Breast epithelium (tissue), 4 donors: ENCODE results near the gene PLPP3. TPM values are rescaled to one million over a fixed set of nuclear protein-coding genes. Genes with fewer than 3 reads are reported as not detected.
"Not testable (repeated sequence)": the region's sequence is repeated elsewhere in the genome, so short reads cannot be mapped to it uniquely, and the experiment has no call there.

Experiments used
- DNase-seq, 2 donors: peaks; one replicate each; pipeline ENCODE4 v3.0.0-alpha.2; 2019; ENCODE audit warnings: low spot score in 2 of 2
- H3K27ac ChIP-seq, 2 donors: fragments of 200-600 bp; sonication (generic) in 1 of 2; one replicate each; pipeline ENCODE4 v1.5.1; 2016 to 2019; ENCODE audit warnings: mild to moderate bottlenecking in 1 of 2
- H3K27me3 ChIP-seq, 2 donors: fragments of 200-600 bp; sonication (generic) in 1 of 2; one replicate each; pipeline versions ENCODE4 v1.5.1 to v1.6.0; 2017 to 2019; ENCODE audit warnings: control low read depth in 1 of 2, mild to moderate bottlenecking in 1 of 2
- H3K36me3 ChIP-seq: fragments of 200-600 bp; one replicate; pipeline ENCODE4 v1.5.1; 2019
- H3K4me1 ChIP-seq, 2 donors: fragments of 200-600 bp; sonication (generic); one replicate each; pipeline ENCODE4 v1.5.1; 2016 to 2019; ENCODE audit warnings: control low read depth in 1 of 2
- H3K4me3 ChIP-seq, 3 donors: fragments of 200-600 bp; sonication (generic); 1 replicate in 2 of 3; 2 replicates in 1 of 3; pipeline ENCODE4 v1.5.1; 2016 to 2019; ENCODE audit warnings: mild to moderate bottlenecking in 3 of 3, moderate library complexity in 2 of 3
- H3K9me3 ChIP-seq, 2 donors: fragments of 200-600 bp; sonication (generic) in 1 of 2; one replicate each; pipeline ENCODE4 v1.5.1; 2016 to 2019; ENCODE audit warnings: control low read depth in 1 of 2
- CTCF ChIP-seq, 3 donors: fragments of 450-650 bp; IDR thresholded peaks; one replicate each; pipeline ENCODE4 v1.5.1; 2016 to 2017; ENCODE audit warnings: antibody characterized with exemption in 3 of 3, mild to moderate bottlenecking in 3 of 3, moderate library complexity in 3 of 3
- POLR2A ChIP-seq: fragments of 450-650 bp; IDR thresholded peaks from one replicate; pipeline ENCODE4 v1.6.1; 2016; ENCODE audit warnings: antibody characterized with exemption, mild to moderate bottlenecking, moderate library complexity
- POLR2AphosphoS5 ChIP-seq, 3 donors: sonication (generic); formaldehyde crosslinking; IDR thresholded peaks; one replicate each; pipeline ENCODE4 v1.6.1; 2017; ENCODE audit warnings: antibody characterized with exemption in 3 of 3
- intact Hi-C: fragments of 100-400 bp; cut with DNase I; formaldehyde crosslinking; loops from one replicate; pipeline ENCODE4 v1.15.1; 2023; ENCODE audit warnings: low total_unique reads
- total RNA-seq, 3 donors: library from RNA; depleted of rRNA; stranded (reverse); fragments of >200 nt; gene quantifications; one replicate each; pipeline ENCODE4 v1.1.0, GENCODE V29; 2016

The PLPP3 gene
- total RNA-seq, 3 donors from 2014 or later = 122 to 275 (median 127) TPM

DNA sequence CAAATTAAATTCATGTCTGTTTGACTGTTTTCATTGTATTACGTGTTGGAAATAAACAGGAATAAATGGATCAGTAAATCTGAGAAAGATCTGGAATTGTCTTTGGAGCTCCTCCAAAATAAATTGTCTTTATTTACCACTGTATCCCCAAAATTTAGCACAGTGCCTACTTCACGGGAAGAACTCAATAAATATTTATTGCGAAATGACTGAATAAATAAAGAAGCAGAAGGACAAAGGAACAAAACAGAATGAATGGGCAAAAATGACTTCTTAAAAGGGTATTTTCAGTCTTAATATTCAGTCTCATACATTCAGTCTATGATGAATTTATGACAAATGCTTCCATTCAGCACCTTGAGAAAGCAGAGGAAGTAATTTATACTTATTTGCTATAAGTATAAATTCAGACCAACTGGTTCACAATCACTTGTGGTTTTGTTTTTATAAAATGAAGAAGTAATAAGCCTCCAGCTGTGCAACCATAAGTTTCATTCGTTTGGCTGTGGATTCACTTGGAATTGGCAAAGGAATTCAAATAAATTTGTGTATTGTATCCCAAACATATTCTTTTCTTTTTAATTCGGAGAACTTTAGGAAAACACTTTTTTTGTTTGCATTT is 46.6 kb upstream of the PLPP3 start:
- no peaks in the 10 kb centered on the region for H3K36me3 ChIP-seq
- H3K4me1 ChIP-seq = no peaks in the 10 kb centered on the region
- no peak overlapping the region for H3K27ac ChIP-seq
- TF ChIP-seq POLR2A (no peak), CTCF (IDR thresholded peaks at IDR 0.05) (no peak), POLR2AphosphoS5 (IDR thresholded peaks at IDR 0.05) (no peak)
- H3K27me3 ChIP-seq = no peaks in the 10 kb centered on the region
- H3K9me3 ChIP-seq = no peaks in the 10 kb centered on the region
- intact Hi-C loops = no loop called here
- H3K4me3 ChIP-seq = no peak overlapping the region
- no peak for DNase-seq

- no peaks in the 10 kb centered on the region for H3K27me3 ChIP-seq
- no peak overlapping the region for H3K4me3 ChIP-seq
- TF ChIP-seq POLR2A = no peak
- no peak for TF ChIP-seq POLR2AphosphoS5 (IDR thresholded peaks at IDR 0.05)
- intact Hi-C loops = loop anchor here (2.0 kb wide), 1 partner anchor 72 kb away; no protein-coding TSS in a partner anchor
- no peaks in the 10 kb centered on the region for H3K9me3 ChIP-seq
- H3K27ac ChIP-seq = no peak overlapping the region
- H3K4me1 ChIP-seq = no peaks in the 10 kb centered on the region
- H3K36me3 ChIP-seq = no peaks in the 10 kb centered on the region
- no peak for DNase-seq
These were observed 37.8 kb upstream of the PLPP3 start for GRCh38 chr1:56617141-56617540.

GRCh38 chr1:56610770-56611169 is 31.4 kb upstream of the PLPP3 start:
- H3K4me3 ChIP-seq, H3K4me1 ChIP-seq, H3K27ac ChIP-seq, H3K36me3 ChIP-seq, H3K27me3 ChIP-seq, DNase-seq, intact Hi-C loops: not testable (repeated sequence)
- H3K9me3 ChIP-seq = peaks cover 11% of the 10 kb centered on the region in 2 donors

DNA sequence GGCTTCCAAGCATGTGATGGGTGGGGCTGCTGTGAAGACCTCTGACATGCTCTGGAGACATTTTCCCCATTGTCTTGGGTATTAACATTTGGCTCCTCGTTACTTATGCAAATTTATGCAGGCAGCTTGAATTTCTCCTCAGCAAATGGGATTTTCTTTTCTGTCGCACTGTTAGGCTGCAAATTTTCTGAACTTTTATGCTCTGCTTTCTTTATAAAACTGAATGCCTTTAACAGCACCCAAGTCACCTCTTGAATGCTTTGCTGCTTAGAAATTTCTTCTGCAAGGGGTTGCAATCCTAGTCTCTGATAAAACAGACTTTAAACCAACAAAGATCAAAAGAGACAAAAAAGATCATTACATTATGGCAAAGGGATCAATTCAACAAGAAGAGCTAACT is 30.7 kb upstream of the PLPP3 start:
- H3K4me3 ChIP-seq, H3K36me3 ChIP-seq, H3K27ac ChIP-seq, DNase-seq, H3K27me3 ChIP-seq, H3K4me1 ChIP-seq, intact Hi-C loops: not testable (repeated sequence)
- H3K9me3 ChIP-seq = peaks cover 11% of the 10 kb centered on the region in 2 donors

DNA sequence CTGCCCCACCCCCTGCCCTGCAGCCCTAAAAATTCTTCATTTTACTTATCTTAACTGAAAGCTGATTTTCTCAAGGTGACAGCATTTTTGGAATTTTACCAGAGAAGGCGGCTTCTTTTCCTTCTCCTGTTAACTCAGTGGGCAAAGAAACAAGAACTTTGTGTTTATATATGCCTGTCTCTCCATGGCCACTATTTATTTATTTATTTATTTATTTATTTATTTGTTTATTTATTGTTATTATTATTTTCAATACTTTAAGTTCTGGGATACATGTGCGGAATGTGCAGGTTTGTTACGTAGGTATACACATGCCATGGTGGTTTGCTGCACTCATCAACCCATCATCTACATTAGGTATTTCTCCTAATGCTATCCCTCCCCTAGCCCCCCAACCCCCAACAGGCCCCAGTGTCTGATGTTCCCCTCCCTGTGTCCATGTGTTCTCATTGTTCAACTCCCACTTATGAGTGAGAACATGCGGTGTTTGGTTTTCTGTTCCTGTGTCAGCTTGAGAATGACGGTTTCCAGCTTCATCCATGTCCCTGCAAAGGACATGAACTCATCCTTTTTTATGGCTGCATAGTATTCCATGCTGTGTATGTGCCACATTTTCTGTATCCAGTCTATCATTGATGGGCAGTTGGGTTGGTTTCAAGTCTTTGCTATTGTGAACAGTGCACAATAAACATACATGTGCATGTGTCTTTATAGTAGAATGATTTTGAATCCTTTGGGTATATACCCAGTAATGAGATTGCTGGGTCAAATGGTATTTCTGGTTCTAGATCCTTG is 16.2 kb upstream of the PLPP3 start:
- H3K36me3 ChIP-seq, H3K9me3 ChIP-seq, H3K27me3 ChIP-seq, DNase-seq, H3K4me1 ChIP-seq, H3K4me3 ChIP-seq, intact Hi-C loops, H3K27ac ChIP-seq: not testable (repeated sequence)

DNA sequence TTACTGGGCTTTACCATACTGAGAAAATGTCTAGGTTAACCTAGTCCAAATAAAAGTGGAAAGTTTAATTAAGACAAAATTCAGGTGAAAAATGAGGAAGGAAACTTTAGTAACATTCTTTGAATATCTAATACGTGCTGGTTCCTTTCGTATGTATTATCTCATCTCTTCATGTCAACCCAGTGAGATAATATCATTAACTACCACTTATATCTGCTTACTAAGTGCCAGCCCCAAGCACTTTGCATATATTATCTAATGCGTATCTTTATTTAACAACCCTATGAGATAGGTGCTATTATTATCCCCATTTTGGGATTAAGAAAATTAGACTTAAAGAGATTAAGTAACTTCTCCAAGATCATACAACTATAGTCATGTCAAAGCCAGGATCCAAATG is 12.5 kb upstream of the PLPP3 start:
- Histone ChIP-seq H3K27me3 (no peaks in the 10 kb centered on the region), H3K4me1 (no peaks in the 10 kb centered on the region), H3K9me3 (no peaks in the 10 kb centered on the region), H3K27ac (no peak overlapping the region), H3K36me3 (no peaks in the 10 kb centered on the region), H3K4me3 (no peak overlapping the region)
- DNase-seq = no peak
- intact Hi-C loops = no loop called here
- no peak for TF ChIP-seq POLR2A
- no peak for TF ChIP-seq POLR2AphosphoS5 (IDR thresholded peaks at IDR 0.05)
- no peak for TF ChIP-seq CTCF (IDR thresholded peaks at IDR 0.05)

- Histone ChIP-seq H3K4me3 (no peak overlapping the region), H3K4me1 (no peaks in the 10 kb centered on the region), H3K27ac (no peak overlapping the region), H3K9me3 (no peaks in the 10 kb centered on the region), H3K36me3 (no peaks in the 10 kb centered on the region), H3K27me3 (no peaks in the 10 kb centered on the region)
- intact Hi-C loops = no loop called here
- no peak for DNase-seq
- no peak for TF ChIP-seq CTCF (IDR thresholded peaks at IDR 0.05)
These were observed 11.2 kb upstream of the PLPP3 start for GRCh38 chr1:56590520-56591011.
